Body of pancreas (tissue), 4 donors: ENCODE measurements around the gene NVL.

Experiments
- CTCF ChIP-seq, 7 experiments: fragments of 450-650 bp in 4 of 7; fragments of 200-600 bp in 3 of 7; sonication (generic) in 3 of 7; IDR thresholded peaks; one replicate each; pipeline ENCODE4 v1.5.1; 2016 to 2019; ENCODE audit warnings: antibody characterized with exemption in 7 of 7
- POLR2A ChIP-seq, 3 donors: fragments of 450-650 bp; IDR thresholded peaks; one replicate each; pipeline ENCODE4 v1.6.1; 2016; ENCODE audit warnings: antibody characterized with exemption in 3 of 3, mild to moderate bottlenecking in 2 of 3

GRCh38 chr1:224271106-224271505 is 58.9 kb downstream of the NVL start:
- TF ChIP-seq POLR2A (IDR thresholded peaks at IDR 0.05) (no peak), CTCF (IDR thresholded peaks at IDR 0.05) (no peak)
